ENCODE measurements around the gene XKR3. TPM values are rescaled to one million over a fixed set of nuclear protein-coding genes. Genes with fewer than 3 reads are reported as not detected.

Gene XKR3
- total and polyA plus RNA-seq, 10 donors = 0.06 to 0.19 (median 0.09) TPM; not detected in 7

DNA sequence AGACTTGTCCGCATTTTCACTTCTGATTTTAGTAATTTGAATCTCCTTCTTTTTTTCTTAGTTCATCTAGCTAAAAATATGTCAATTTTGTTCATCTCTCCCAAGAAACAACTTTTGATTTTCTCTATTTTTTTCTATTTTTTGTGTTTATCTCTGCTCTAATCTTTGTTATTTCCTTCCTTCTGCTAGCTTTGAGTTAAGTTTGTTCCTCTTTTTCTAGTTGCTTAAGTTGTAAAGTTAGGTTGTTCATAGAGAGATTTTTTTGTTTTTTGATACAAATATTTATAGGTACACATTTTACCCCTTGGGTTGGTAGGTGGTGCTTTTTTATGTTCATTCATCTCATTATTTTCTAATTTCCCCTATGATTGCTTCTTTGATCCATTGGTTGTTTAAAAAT lies 22.1 kb upstream of the XKR3 start:
- Histone ChIP-seq H3K4me3 (no peak overlapping the region), H3K36me3 (no peaks in the 10 kb centered on the region)
- intact Hi-C loops (cut with DNase I; ENCODE audit: low total_unique reads) = no loop called here

DNA sequence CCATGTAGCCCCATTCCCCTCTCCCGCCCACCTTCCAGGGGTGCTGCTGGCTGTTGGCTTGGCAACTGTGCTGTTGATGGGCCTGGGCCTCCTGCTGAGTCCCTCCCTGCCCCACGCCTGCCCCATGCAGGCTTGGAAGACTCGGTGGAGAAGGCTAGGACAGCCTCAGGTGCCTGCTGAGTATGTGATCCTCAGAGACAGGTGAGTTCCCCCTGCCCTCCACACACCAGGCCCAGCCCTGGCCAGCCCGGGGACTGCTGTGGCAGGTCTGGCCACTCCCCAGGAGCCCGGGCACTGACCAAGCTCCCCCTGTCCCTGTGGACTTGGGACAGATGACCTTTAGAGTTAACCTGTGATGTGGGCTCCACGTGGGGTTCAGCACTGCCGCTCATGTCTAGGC lies 20.7 kb upstream of the XKR3 start:
- TF ChIP-seq POLR2AphosphoS5 (IDR thresholded peaks at IDR 0.05) (no peak), POLR2A (IDR thresholded peaks at IDR 0.05) (no peak)
- TF ChIP-seq, protein P1, sequence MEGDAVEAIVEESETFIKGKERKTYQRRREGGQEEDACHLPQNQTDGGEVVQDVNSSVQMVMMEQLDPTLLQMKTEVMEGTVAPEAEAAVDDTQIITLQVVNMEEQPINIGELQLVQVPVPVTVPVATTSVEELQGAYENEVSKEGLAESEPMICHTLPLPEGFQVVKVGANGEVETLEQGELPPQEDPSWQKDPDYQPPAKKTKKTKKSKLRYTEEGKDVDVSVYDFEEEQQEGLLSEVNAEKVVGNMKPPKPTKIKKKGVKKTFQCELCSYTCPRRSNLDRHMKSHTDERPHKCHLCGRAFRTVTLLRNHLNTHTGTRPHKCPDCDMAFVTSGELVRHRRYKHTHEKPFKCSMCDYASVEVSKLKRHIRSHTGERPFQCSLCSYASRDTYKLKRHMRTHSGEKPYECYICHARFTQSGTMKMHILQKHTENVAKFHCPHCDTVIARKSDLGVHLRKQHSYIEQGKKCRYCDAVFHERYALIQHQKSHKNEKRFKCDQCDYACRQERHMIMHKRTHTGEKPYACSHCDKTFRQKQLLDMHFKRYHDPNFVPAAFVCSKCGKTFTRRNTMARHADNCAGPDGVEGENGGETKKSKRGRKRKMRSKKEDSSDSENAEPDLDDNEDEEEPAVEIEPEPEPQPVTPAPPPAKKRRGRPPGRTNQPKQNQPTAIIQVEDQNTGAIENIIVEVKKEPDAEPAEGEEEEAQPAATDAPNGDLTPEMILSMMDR (IDR thresholded peaks at IDR 0.05 in 8 of 11, conservative IDR thresholded peaks at IDR 0.05 in 3 of 11) = no peak
- H3K4me1 ChIP-seq = no peaks in the 10 kb centered on the region
- no peaks in the 10 kb centered on the region for H3K36me3 ChIP-seq
- WGBS, 5 donors = 75 to 90% (median 85%) methylated on average over 5 to 7 of the region's 7 CpGs
- H3K27ac ChIP-seq = no peak overlapping the region
- DNase-seq = no peak
- H3K9me3 ChIP-seq = peaks cover 0 to 21% (median 11%) of the 10 kb centered on the region in 8 donors
- H3K4me3 ChIP-seq = no peak overlapping the region
- intact Hi-C loops (cut with DNase I; ENCODE audit: low total_unique reads) = no loop called here
- H3K27me3 ChIP-seq (replicated peaks in 1 of 7) = no peaks in the 10 kb centered on the region

More for the DNA sequence above, 22.1 kb upstream of the XKR3 start:
- TF ChIP-seq, protein P1 (IDR thresholded peaks at IDR 0.05 in 8 of 11, conservative IDR thresholded peaks at IDR 0.05 in 3 of 11) = no peak
- TF ChIP-seq POLR2A (IDR thresholded peaks at IDR 0.05) (no peak), POLR2AphosphoS5 (IDR thresholded peaks at IDR 0.05) (no peak)
- 23 to 46% (median 28%) methylated on average over 1 of the region's 1 CpG for WGBS, 5 donors
- Histone ChIP-seq H3K9me3 (peaks cover 0 to 21% (median 11%) of the 10 kb centered on the region in 8 donors), H3K4me1 (no peaks in the 10 kb centered on the region), H3K27ac (no peak overlapping the region), H3K27me3 (replicated peaks in 1 of 7) (no peaks in the 10 kb centered on the region)
- no peak for DNase-seq

DNA sequence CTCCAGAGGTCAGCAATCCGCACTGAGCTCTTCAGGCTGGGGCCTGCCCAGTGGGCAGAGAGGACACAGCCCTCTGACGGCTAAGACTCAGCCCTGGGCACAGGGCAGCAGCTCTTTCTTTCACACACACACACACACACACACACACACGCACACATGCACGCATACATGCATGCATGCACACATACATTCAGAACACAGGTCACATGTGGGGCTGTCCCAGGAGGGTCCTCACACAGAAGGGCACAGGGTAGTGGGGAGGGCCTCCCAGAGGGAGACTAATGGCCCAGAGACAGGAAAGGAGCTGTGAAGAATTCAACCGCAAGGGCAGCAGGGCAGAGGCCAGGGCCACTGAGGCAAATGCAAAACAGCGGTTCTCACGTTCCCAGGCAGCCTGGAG lies 20.3 kb upstream of the XKR3 start:
- intact Hi-C loops (cut with DNase I; ENCODE audit: low total_unique reads) = no loop called here
- Histone ChIP-seq H3K4me1 (no peaks in the 10 kb centered on the region), H3K36me3 (no peaks in the 10 kb centered on the region), H3K27me3 (replicated peaks in 1 of 7) (no peaks in the 10 kb centered on the region), H3K4me3 (no peak overlapping the region), H3K27ac (no peak overlapping the region), H3K9me3 (peaks cover 0 to 21% (median 11%) of the 10 kb centered on the region in 8 donors)
- WGBS, 5 donors = 80 to 94% (median 91%) methylated on average over 5 to 7 of the region's 7 CpGs
- TF ChIP-seq, protein P1 (IDR thresholded peaks at IDR 0.05 in 8 of 11, conservative IDR thresholded peaks at IDR 0.05 in 3 of 11) = no peak
- TF ChIP-seq POLR2AphosphoS5 (IDR thresholded peaks at IDR 0.05) (no peak), POLR2A (IDR thresholded peaks at IDR 0.05) (no peak)
- no peak for DNase-seq

DNA sequence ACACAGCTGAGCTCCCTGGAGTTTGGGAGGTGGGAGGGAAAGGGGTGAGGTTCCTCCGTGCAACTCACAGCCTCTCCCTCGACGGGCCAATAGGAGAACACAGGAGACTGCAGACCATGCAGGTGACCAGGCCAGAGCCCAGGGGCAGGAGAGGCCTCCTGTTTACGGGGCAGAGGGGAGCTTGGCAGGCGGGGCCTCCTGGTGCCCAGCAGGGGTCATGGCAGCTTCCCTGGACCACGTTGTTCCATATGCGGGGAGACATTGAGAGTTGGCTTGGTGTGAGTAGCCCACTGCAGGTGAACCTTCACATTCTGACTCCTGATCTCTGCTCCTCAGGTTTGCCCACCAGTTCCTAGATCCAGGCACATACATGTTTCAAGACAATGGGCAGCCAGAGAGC lies 19.3 kb upstream of the XKR3 start:
- no peaks in the 10 kb centered on the region for H3K36me3 ChIP-seq
- H3K27me3 ChIP-seq (replicated peaks in 1 of 7) = no peaks in the 10 kb centered on the region
- peaks cover 0 to 21% (median 11%) of the 10 kb centered on the region in 8 donors for H3K9me3 ChIP-seq
- no peak overlapping the region for H3K4me3 ChIP-seq
- no peaks in the 10 kb centered on the region for H3K4me1 ChIP-seq
- no peak for TF ChIP-seq POLR2AphosphoS5 (IDR thresholded peaks at IDR 0.05)
- no peak for TF ChIP-seq POLR2A (IDR thresholded peaks at IDR 0.05)
- TF ChIP-seq, protein P1 (IDR thresholded peaks at IDR 0.05 in 8 of 11, conservative IDR thresholded peaks at IDR 0.05 in 3 of 11) = no peak
- whole genome bisulfite sequencing, 5 donors = 87 to 96% (median 91%) methylated on average over 6 to 7 of the region's 7 CpGs
- no peak for DNase-seq
- intact Hi-C loops (cut with DNase I; ENCODE audit: low total_unique reads) = no loop called here
- no peak overlapping the region for H3K27ac ChIP-seq
